Measurements from ENCODE around the gene UNC119. TPM values are rescaled to one million over a fixed set of nuclear protein-coding genes. Genes with fewer than 3 reads are reported as not detected.
A peak's percentile ranks its signal among the peaks of the same experiment; 100 is the strongest.

The UNC119 gene
- total RNA-seq, 2 donors from 2014 or later = 26.7 to 32.4 TPM

GRCh38 chr17:28574526-28574925, 22.1 kb upstream of the UNC119 start:
- intact Hi-C loops (cut with DNase I, micrococcal nuclease) = no loop called here
- no peak for ATAC-seq
- no peak for DNase-seq

- intact Hi-C loops (cut with DNase I, micrococcal nuclease) = no loop called here
- ATAC-seq = no peak
- DNase-seq = no peak
These were observed 21.6 kb upstream of the UNC119 start for GRCh38 chr17:28573966-28574480.

DNA sequence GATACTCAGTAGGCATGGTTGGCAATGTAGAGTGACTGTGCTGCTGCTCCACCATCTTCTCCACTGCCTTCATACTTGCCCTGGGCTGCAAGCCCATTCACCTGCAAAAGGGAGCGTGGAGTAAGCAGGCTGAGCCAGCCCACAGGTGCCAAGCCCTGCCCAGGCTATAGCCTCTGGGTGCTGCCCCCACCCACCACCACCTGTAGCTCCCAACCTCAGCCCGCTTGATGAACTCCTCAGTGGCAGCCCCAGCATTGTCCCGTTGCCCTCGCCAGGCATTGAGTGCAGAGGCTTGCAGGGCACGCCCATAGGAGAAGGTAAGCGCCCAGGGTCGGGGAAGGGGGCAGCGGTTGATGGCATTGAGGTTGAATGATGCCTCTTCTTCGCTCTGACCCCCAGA, 21.1 kb upstream of the UNC119 start:
- intact Hi-C loops (cut with DNase I, micrococcal nuclease) = no loop called here
- no peak for DNase-seq
- no peak for ATAC-seq

- intact Hi-C loops (cut with DNase I, micrococcal nuclease) = no loop called here
- ATAC-seq = no peak
- no peak for DNase-seq
These were observed 20.6 kb upstream of the UNC119 start for GRCh38 chr17:28573040-28573380.

DNA sequence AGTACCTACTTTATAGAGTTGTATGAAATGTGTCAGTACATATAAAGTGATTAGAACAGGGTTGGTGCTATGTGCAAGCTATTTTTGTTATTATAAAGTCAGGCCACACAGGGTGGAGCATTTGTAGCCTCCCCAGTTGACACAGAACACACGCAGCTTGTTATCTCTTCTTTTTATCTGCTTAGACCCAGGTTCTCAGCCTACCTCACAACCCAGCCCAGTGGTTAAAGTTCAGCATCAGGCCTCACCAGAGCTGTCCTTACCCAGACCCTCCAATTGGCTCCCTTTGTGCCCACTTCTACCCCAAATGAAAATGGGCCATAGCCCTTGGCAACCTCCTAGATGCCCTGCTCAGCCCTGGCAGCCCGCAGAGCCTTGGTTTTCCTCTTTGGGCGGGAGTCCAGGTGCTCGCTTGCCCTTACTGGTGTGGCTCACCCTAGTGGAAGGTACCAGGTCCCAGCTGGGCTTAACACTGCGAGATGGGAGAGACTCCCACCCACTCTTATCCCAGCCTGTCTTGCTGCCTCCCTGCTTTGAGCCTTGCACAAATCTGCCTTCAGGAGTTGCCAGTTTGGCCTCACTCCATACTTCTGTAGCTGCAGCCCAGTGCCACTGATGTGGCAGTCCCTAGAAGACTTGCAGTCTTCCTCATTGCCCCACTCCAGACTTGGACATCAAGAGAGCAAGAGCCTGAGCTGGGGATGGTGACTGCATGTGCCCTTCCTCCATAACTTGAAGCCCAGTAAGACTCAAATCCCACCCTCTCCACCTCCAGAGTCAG, 20.0 kb upstream of the UNC119 start:
- no peak for DNase-seq
- intact Hi-C loops (cut with DNase I, micrococcal nuclease) = no loop called here
- peak; percentile 40 for ATAC-seq

GRCh38 chr17:28571361-28572122, 19.1 kb upstream of the UNC119 start, which contains the start of gene PIGS:
Gene PIGS, minus strand, starts transcription at chr17:28571524. Its CDS starts 28 bp downstream, at chr17:28571496.
- ATAC-seq = peak; percentile 93
- peak; percentile 96 for DNase-seq
- intact Hi-C loops (cut with DNase I, micrococcal nuclease) = no loop called here

DNA sequence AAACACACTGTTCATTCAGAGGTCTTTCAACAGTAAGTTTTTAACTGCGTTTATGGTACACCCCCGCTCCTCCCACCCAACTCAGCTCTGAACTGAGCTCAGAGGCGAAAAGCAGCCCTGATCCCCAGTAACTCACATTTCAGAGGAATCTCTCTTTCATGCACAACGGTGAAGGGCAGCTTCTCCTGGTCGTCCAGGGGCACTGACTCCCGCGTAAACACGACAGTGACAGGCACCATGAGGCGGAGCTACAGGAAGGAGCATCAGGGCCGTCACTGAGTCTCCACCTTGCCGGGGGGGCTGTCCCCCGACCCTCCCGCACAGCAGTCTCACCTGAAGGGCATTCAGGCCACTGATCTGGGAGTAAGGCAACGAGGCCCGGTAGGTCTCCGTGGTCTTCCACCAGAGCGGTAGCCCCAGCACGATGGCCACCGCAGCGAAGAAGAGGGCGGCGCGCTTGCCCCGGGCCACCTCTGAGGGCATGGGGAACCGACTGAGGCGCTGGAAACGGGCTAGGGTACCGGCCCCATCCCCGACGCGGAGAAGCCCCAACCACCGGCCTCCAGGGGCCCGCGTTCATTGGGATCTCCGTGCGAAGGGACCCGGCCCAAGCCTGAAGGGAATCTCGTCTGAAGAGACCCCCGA, 18.4 kb upstream of the UNC119 start:
- ATAC-seq = peak; percentile 57
- peak; percentile 58 to 63 for DNase-seq
- intact Hi-C loops (cut with DNase I, micrococcal nuclease) = no loop called here

DNA sequence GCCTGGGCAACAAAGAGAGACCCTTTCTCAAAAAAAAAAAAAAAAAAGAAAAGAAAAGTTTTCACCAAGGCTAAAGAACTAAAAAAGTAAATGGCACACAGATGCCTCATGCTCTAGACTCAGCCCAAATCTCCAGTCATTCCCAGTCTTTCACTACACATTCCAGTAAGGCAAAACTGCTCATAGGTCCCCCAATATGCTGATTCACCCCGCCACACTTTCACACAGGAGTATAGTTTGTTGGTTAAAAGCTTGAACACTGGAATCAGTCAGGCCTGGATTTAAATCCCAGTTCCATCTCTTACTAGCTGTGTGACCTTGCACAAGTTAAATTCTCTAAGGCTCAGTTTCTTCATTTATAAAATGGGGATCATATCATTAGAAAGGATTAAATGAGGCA, 17.0 kb upstream of the UNC119 start:
- ATAC-seq (no peak), DNase-seq (no peak)
- intact Hi-C loops (cut with DNase I, micrococcal nuclease) = no loop called here

- intact Hi-C loops (cut with DNase I, micrococcal nuclease) = no loop called here
- ATAC-seq = no peak
- no peak for DNase-seq
These were observed 15.2 kb upstream of the UNC119 start for GRCh38 chr17:28567604-28568003.

DNA sequence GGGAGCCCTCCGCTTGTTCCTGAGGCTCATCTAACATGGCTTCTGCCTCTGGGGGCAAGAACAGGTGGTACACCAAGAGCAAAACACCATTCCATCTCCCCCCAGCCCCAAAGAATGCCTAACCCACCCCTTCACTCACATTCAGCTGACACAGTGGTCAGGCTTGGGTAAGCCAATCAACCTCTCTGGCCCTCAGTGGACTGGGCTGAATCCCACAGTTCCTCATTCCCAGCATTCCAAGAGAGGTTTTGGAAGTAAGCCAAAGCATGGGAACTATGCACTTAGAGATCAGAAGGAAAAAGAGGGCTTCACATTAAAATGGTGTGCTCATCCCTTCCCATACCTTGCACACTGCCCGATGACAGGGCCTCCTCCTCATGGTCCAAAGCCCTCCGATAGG, 11.1 kb upstream of the UNC119 start:
- ATAC-seq (no peak), DNase-seq (no peak)
- intact Hi-C loops (cut with DNase I, micrococcal nuclease) = no loop called here

GRCh38 chr17:28555022-28555421, 2.6 kb upstream of the UNC119 start:
- DNase-seq (no peak), ATAC-seq (no peak)
- intact Hi-C loops (cut with DNase I, micrococcal nuclease) = no loop called here

- DNase-seq (no peak), ATAC-seq (no peak)
- intact Hi-C loops (cut with DNase I, micrococcal nuclease) = no loop called here
These were observed 2.1 kb upstream of the UNC119 start for GRCh38 chr17:28554565-28554964.

GRCh38 chr17:28553000-28553505, 629 bp upstream of the UNC119 start:
- DNase-seq (no peak), ATAC-seq (no peak)
- intact Hi-C loops (cut with DNase I, micrococcal nuclease) = no loop called here

DNA sequence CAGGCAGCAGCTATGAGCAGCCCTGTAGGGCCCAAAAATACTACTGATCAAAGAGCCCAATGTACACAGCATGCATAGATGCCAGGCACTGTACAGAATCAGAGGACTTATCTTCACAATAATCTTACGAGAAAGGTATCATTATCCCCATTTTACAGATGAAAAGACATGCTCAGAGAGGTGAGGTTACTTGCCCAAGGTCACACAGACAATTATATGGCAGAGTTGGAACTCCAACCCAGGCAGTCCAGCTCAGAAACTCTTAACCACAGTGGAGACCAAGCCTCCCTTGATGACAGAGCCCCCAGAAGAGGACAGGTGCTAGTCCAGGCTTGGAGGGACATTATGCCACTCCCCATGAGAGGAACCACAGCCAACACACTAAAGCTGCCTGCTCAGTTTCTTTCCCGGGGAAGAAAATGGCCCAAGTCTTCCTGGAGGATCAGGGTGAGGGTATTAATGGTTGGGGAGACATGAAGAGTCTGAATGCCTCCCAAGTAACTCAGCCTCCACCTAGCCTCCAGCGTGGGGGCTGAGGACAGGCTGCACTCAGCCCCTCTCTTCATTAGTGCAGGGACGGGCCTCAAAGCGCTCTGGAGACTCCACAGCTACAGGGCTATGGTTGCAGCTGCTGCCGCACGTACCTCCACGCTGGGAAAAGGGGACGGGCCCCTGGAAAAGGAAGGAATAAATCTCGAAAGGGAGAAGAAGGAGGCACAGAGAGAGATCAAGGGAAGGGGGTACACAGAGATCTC, 826 bp downstream of the UNC119 start:
- peak in 1 of 2 donors; percentile 26 for DNase-seq
- peak; percentile 38 for ATAC-seq
- intact Hi-C loops (cut with DNase I, micrococcal nuclease) = no loop called here

DNA sequence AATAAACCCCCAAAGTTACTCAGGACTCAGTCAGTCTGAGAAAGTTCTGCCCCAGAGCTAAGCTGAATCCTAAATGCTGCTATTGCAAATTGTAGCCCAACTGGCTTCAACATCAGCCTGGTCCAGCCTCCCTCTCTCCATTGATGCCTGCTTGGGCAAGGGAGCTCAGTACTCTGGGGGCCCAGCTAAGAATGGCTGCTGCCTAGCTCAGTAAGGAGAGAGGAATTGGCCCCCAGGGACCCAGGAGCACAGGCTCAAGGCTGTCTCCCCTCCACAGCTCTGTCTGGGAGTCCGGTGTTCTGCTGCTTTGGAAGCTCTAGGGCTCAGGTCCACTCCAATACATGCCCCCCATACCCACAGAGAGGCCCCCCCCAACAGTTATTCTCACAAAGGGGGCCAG, 1.6 kb downstream of the UNC119 start:
- intact Hi-C loops (cut with DNase I, micrococcal nuclease) = no loop called here
- ATAC-seq (no peak), DNase-seq (no peak)

GRCh38 chr17:28549236-28550132, 2.9 kb downstream of the UNC119 start:
- intact Hi-C loops (cut with DNase I, micrococcal nuclease) = no loop called here
- DNase-seq = peak in 1 of 2 donors; percentile 24
- ATAC-seq = no peak

DNA sequence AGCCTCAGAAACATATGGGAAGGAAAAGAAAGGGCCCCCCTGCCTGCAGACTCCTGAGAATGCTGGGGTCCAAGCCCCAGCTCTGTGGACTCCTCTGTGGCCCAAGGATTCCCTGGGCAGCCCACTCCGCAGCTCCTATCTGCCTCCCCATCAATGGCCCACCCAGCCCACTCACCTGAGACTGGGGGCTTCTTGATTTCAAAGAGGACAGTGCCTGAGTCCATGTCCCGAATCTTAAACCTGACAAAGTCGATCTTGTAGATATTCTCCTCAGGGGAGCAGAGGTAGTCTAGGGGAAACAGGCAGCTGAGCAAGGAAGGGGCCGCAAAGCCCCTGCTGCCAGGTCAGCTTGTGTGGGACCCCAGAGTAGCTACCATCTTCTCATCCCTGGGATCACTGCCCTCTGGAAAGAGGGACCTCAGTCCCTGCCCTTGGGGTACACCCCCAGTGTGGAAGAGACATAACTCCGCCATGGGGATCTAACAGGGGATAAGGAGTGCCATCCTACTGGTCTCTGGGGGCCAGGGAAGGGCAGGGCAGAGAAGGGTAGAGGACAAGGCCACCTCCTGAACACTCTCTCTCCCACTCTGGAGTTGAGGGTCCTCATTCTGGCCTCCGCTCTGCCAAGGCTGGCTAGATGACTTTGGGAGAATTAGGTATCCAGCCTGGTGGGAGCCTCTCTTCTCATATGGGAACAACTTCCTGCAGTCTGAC, 3.9 kb downstream of the UNC119 start:
- DNase-seq (peak in 1 of 2 donors; percentile 19), ATAC-seq (no peak)
- intact Hi-C loops (cut with DNase I, micrococcal nuclease) = no loop called here
